ENCODE data around the gene PPL. TPM values are rescaled to one million over a fixed set of nuclear protein-coding genes. Genes with fewer than 3 reads are reported as not detected.

Gene PPL
- total RNA-seq, 1 experiment from 2014 or later = 49.1 TPM

DNA sequence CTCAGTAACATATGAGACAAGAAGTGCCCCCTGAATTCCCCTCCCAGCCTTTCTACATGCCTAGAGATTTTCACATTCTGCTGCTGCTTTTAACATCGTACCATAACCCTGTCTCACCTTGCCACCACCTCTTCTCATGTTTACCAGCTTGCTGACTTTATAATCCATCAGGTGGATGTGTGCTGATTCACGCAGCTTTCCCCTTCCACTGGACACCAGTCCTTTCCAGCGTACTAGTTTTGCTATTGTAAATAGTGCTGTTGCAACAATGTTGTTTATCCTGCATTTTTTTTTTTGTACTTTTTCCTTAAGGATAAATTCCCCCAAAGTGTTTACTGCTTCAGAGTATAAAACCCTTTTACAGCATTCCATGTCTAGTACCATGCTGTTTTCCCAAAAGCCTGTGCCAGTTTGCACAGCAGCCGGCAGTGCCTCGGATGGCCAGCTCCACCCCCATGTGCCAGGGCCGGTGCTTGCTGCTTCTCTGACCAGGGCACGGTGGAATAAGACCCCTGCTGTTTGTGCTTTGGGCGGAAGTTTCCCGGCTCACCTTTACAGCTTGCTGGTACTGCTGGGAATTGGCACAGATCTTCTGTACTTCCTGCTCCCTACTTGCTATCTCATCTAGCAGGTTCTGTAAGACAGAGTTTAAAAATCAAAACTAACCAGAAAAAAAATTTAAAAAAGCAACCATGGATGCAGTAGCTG is 48.4 kb downstream of the PPL start:
- ChIA-PET CTCF (interaction anchor here (0.6 to 1.4 kb wide), 3 partner anchors 13 to 42 kb away, joined by 3 to 5 read pairs (median 3); no protein-coding TSS in a partner anchor), POLR2A (interaction anchor here (0.6 to 0.8 kb wide), 3 partner anchors 9 to 159 kb away, joined by 3 to 5 read pairs (median 3); partner anchors contain the start of gene SEC14L5)
- H3K36me3 Mint-ChIP-seq (ENCODE audit: insufficient read depth, unreplicated experiment) = peaks cover 96% of the 10 kb centered on the region
- no TSS peak for BruUV-seq (replicated peaks)
- no peak overlapping the region for H3K27ac Mint-ChIP-seq (ENCODE audit: low read depth, unreplicated experiment)
- H3K27me3 Mint-ChIP-seq (ENCODE audit: insufficient read depth, unreplicated experiment) = no peaks in the 10 kb centered on the region
- H3K4me1 Mint-ChIP-seq (ENCODE audit: insufficient read depth, unreplicated experiment) = peaks cover 7% of the 10 kb centered on the region
- intact Hi-C loops (cut with micrococcal nuclease) = loop anchor here (10.0 kb wide), 1 partner anchor 46 kb away; the partner anchor contains the start of gene PPL
- H3K4me3 Mint-ChIP-seq (ENCODE audit: unreplicated experiment) = no peak overlapping the region
- H3K9me3 Mint-ChIP-seq (ENCODE audit: unreplicated experiment) = no peaks in the 10 kb centered on the region
- DNase-seq (ENCODE audit: unreplicated experiment) = no peak
- TF ChIP-seq CTCF (IDR thresholded peaks at IDR 0.05; ENCODE audit: unreplicated experiment) = no peak

- no peak for TF ChIP-seq CTCF (IDR thresholded peaks at IDR 0.05; ENCODE audit: unreplicated experiment)
- ChIA-PET CTCF (interaction anchor here (0.5 to 0.6 kb wide), 2 partner anchors 120 to 165 kb away, joined by 4 read pairs; no protein-coding TSS in a partner anchor), POLR2A (no interaction called here)
- Mint-ChIP-seq H3K27me3 (ENCODE audit: insufficient read depth, unreplicated experiment) (no peaks in the 10 kb centered on the region), H3K36me3 (ENCODE audit: insufficient read depth, unreplicated experiment) (peaks cover 99% of the 10 kb centered on the region), H3K27ac (ENCODE audit: low read depth, unreplicated experiment) (peak overlapping the region; percentile 58), H3K4me1 (ENCODE audit: insufficient read depth, unreplicated experiment) (peaks cover 25% of the 10 kb centered on the region), H3K4me3 (ENCODE audit: unreplicated experiment) (no peak overlapping the region), H3K9me3 (ENCODE audit: unreplicated experiment) (no peaks in the 10 kb centered on the region)
- no peak for DNase-seq (ENCODE audit: unreplicated experiment)
- intact Hi-C loops (cut with micrococcal nuclease) = loop anchor here (10.0 kb wide), 1 partner anchor 49 kb away; the partner anchor contains the start of gene PPL
- BruUV-seq (replicated peaks) = no TSS peak
Measured at GRCh38 chr16:4886151-4886550, 50.8 kb downstream of the PPL start.

- Mint-ChIP-seq H3K4me3 (ENCODE audit: unreplicated experiment) (no peak overlapping the region), H3K36me3 (ENCODE audit: insufficient read depth, unreplicated experiment) (peaks cover 100% of the 10 kb centered on the region), H3K27me3 (ENCODE audit: insufficient read depth, unreplicated experiment) (no peaks in the 10 kb centered on the region), H3K4me1 (ENCODE audit: insufficient read depth, unreplicated experiment) (peaks cover 25% of the 10 kb centered on the region), H3K9me3 (ENCODE audit: unreplicated experiment) (no peaks in the 10 kb centered on the region), H3K27ac (ENCODE audit: low read depth, unreplicated experiment) (peak overlapping the region; percentile 58)
- ChIA-PET POLR2A (interaction anchor here (0.8 to 1.2 kb wide), 2 partner anchors 52 to 71 kb away, joined by 4 read pairs; no protein-coding TSS in a partner anchor), CTCF (interaction anchor here (0.8 to 1.2 kb wide), 3 partner anchors 14 to 71 kb away, joined by 3 to 10 read pairs (median 3); no protein-coding TSS in a partner anchor)
- DNase-seq (ENCODE audit: unreplicated experiment) = no peak
- intact Hi-C loops (cut with micrococcal nuclease) = loop anchor here (10.0 kb wide), 1 partner anchor 50 kb away; the partner anchor contains the start of gene PPL
- BruUV-seq (replicated peaks) = no TSS peak
- no peak for TF ChIP-seq CTCF (IDR thresholded peaks at IDR 0.05; ENCODE audit: unreplicated experiment)
Measured at GRCh38 chr16:4884972-4885874, 51.7 kb downstream of the PPL start.
